MCF 10A (cell line): ENCODE measurements around the gene SCN1A. TPM values are rescaled to one million over a fixed set of nuclear protein-coding genes. Genes with fewer than 3 reads are reported as not detected.
"Not testable (repeated sequence)": the region's sequence is repeated elsewhere in the genome, so short reads cannot be mapped to it uniquely, and the experiment has no call there.

Source experiments
- BruUV-seq: library from RNA; stranded (reverse); fragments of 400-500 nt; replicated peaks from 2 replicates; lab custom pipeline; 2021; lab: Mats Ljungman, UMichigan
- CTCF ChIA-PET: fragments of 300-600 bp; sonication (Branson Sonifier 250); formaldehyde crosslinking; extraction: SDS; loops from one replicate; lab custom pipeline; 2021; ENCODE audit warnings: antibody characterized with exemption, inconsistent platforms; lab: Yijun Ruan, JAX
- POLR2A ChIA-PET: fragments of 300-600, 350-650 bp; sonication (Branson Sonifier 250); formaldehyde crosslinking; extraction: SDS; loops from one replicate; lab custom pipeline; 2020; ENCODE audit warnings: antibody characterized with exemption, inconsistent platforms; lab: Yijun Ruan, JAX
- DNase-seq: peaks from one replicate; pipeline ENCODE4 v3.0.0-alpha.2; 2018; ENCODE audit not compliant: unreplicated experiment
- H3K27ac Mint-ChIP-seq: one replicate; pipeline ENCODE4 v1.8.0; 2022; ENCODE audit warnings: mild to moderate bottlenecking, low read depth, mixed read lengths; ENCODE audit not compliant: unreplicated experiment
- H3K27me3 Mint-ChIP-seq: one replicate; pipeline ENCODE4 v1.8.0; 2022; ENCODE audit warnings: mixed read lengths; ENCODE audit not compliant: insufficient read depth, unreplicated experiment
- H3K36me3 Mint-ChIP-seq: one replicate; pipeline ENCODE4 v1.8.0; 2022; ENCODE audit warnings: mild to moderate bottlenecking, moderate library complexity, mixed read lengths; ENCODE audit not compliant: insufficient read depth, unreplicated experiment
- H3K4me1 Mint-ChIP-seq: one replicate; pipeline ENCODE4 v1.8.0; 2022; ENCODE audit warnings: mixed read lengths; ENCODE audit not compliant: insufficient read depth, unreplicated experiment
- H3K4me3 Mint-ChIP-seq: one replicate; pipeline ENCODE4 v1.8.0; 2022; ENCODE audit warnings: mild to moderate bottlenecking, moderate library complexity, mixed read lengths; ENCODE audit not compliant: unreplicated experiment
- H3K9me3 Mint-ChIP-seq: one replicate; pipeline ENCODE4 v1.8.0; 2022; ENCODE audit warnings: mixed read lengths; ENCODE audit not compliant: unreplicated experiment
- CTCF ChIP-seq: fragments of 200-600 bp; IDR thresholded peaks from one replicate; pipeline ENCODE4 v1.8.0; 2022; ENCODE audit warnings: antibody characterized with exemption, mild to moderate bottlenecking; ENCODE audit not compliant: unreplicated experiment
- intact Hi-C: fragments of 100-400 bp; cut with micrococcal nuclease; formaldehyde crosslinking; loops from 2 replicates; pipeline ENCODE4 v1.14.1; 2022
- total RNA-seq: library from RNA; stranded (reverse); gene quantifications from 2 replicates; pipeline ENCODE4 v1.2.3, GENCODE V29; 2022

Gene SCN1A
- total RNA-seq, 1 experiment from 2014 or later = not detected

GRCh38 chr2:166140932-166141331 is 13.1 kb upstream of the SCN1A start:
- POLR2A ChIA-PET = no interaction called here
- Mint-ChIP-seq H3K4me1 (no peaks in the 10 kb centered on the region), H3K27ac (no peak overlapping the region), H3K27me3 (peaks cover 22% of the 10 kb centered on the region), H3K36me3 (no peaks in the 10 kb centered on the region), H3K9me3 (no peaks in the 10 kb centered on the region), H3K4me3 (no peak overlapping the region)
- CTCF ChIA-PET = interaction anchor here (3.0 kb wide), 1 partner anchor 13 kb away, joined by 17 read pairs; the partner anchor contains the start of gene SCN1A
- DNase-seq = no peak
- no TSS peak for BruUV-seq
- TF ChIP-seq CTCF = no peak
- intact Hi-C loops = no loop called here

GRCh38 chr2:166140475-166140874 is 12.7 kb upstream of the SCN1A start:
- intact Hi-C loops = no loop called here
- POLR2A ChIA-PET = no interaction called here
- Mint-ChIP-seq H3K27me3 (peaks cover 26% of the 10 kb centered on the region), H3K9me3 (no peaks in the 10 kb centered on the region), H3K36me3 (no peaks in the 10 kb centered on the region), H3K4me3 (no peak overlapping the region), H3K4me1 (no peaks in the 10 kb centered on the region), H3K27ac (no peak overlapping the region)
- DNase-seq = no peak
- no peak for TF ChIP-seq CTCF
- no TSS peak for BruUV-seq
- CTCF ChIA-PET = interaction anchor here (0.5 to 3.0 kb wide), 2 partner anchors 13 to 236 kb away, joined by 4 to 17 read pairs; partner anchors contain the start of gene SCN1A

GRCh38 chr2:166139479-166139878 is 11.7 kb upstream of the SCN1A start:
- BruUV-seq, H3K4me3 Mint-ChIP-seq, intact Hi-C loops, H3K9me3 Mint-ChIP-seq, H3K36me3 Mint-ChIP-seq, DNase-seq, H3K27ac Mint-ChIP-seq, H3K4me1 Mint-ChIP-seq, POLR2A ChIA-PET: not testable (repeated sequence)
- peaks cover 36% of the 10 kb centered on the region for H3K27me3 Mint-ChIP-seq
- CTCF ChIA-PET = interaction anchor here (3.0 kb wide), 1 partner anchor 12 kb away, joined by 17 read pairs; the partner anchor contains the start of gene SCN1A

GRCh38 chr2:166138667-166139066 is 10.8 kb upstream of the SCN1A start:
- H3K27me3 Mint-ChIP-seq = peaks cover 44% of the 10 kb centered on the region
- H3K27ac Mint-ChIP-seq = no peak overlapping the region
- no peaks in the 10 kb centered on the region for H3K4me1 Mint-ChIP-seq
- no peaks in the 10 kb centered on the region for H3K9me3 Mint-ChIP-seq
- H3K36me3 Mint-ChIP-seq = no peaks in the 10 kb centered on the region
- POLR2A ChIA-PET = no interaction called here
- CTCF ChIA-PET = interaction anchor here (0.6 to 3.0 kb wide), 2 partner anchors 11 to 129 kb away, joined by 3 to 17 read pairs; partner anchors contain the start of gene SCN1A
- TF ChIP-seq CTCF = no peak
- intact Hi-C loops = no loop called here
- no TSS peak for BruUV-seq
- no peak overlapping the region for H3K4me3 Mint-ChIP-seq
- no peak for DNase-seq

- ChIA-PET CTCF (interaction anchor here (3.0 kb wide), 1 partner anchor 10 kb away, joined by 17 read pairs; the partner anchor contains the start of gene SCN1A), POLR2A (no interaction called here)
- H3K4me3 Mint-ChIP-seq = no peak overlapping the region
- no peak for TF ChIP-seq CTCF
- no peaks in the 10 kb centered on the region for H3K9me3 Mint-ChIP-seq
- intact Hi-C loops = no loop called here
- H3K27me3 Mint-ChIP-seq = peaks cover 50% of the 10 kb centered on the region
- no peaks in the 10 kb centered on the region for H3K4me1 Mint-ChIP-seq
- BruUV-seq = no TSS peak
- DNase-seq = no peak
- H3K27ac Mint-ChIP-seq = no peak overlapping the region
- H3K36me3 Mint-ChIP-seq = no peaks in the 10 kb centered on the region
Observed at GRCh38 chr2:166138144-166138543, 10.3 kb upstream of the SCN1A start.
